ENCODE measurements around the gene JAZF1. TPM values are rescaled to one million over a fixed set of nuclear protein-coding genes. Genes with fewer than 3 reads are reported as not detected.

JAZF1 gene
- total and polyA plus RNA-seq, 10 of the 15 experiments (the other 5 are each of a cell fraction or from before 2014, with no cell fraction given), result 0.04 to 0.82 (median 0.15) TPM; not detected in 3

GRCh38 chr7:28138837-28139236 is 41.8 kb downstream of the JAZF1 start:
- H3K36me3 ChIP-seq (ENCODE audit: control insufficient read depth in 2 of 2, insufficient read depth in 2 of 2, low read length in 1 of 2), result no peaks in the 10 kb centered on the region
- H3K27ac ChIP-seq (ENCODE audit: control insufficient read depth, insufficient read depth), result no peak overlapping the region
- no peaks in the 10 kb centered on the region for H3K9me3 ChIP-seq (replicated peaks; ENCODE audit: control insufficient read depth, insufficient read depth, low read length)
- no peaks in the 10 kb centered on the region for H3K4me1 ChIP-seq (ENCODE audit: control insufficient read depth, insufficient read depth, low read length)
- H3K4me2 ChIP-seq (ENCODE audit: control insufficient read depth, insufficient read depth), result no peak overlapping the region
- ChIA-PET POLR2A (no interaction called here), SMC1A (ENCODE audit: uncharacterized antibody, unreplicated experiment) (no interaction called here), CTCF (interaction anchor here (1.1 kb wide), 1 partner anchor 15 kb away, joined by 3 read pairs; no protein-coding TSS in a partner anchor), RAD21 (ENCODE audit: unreplicated experiment) (no interaction called here)
- in situ Hi-C loops (cut with MboI), result no loop called here
- peaks cover 2% of the 10 kb centered on the region; the same call in 1 of the 2 replicates for H4K20me1 ChIP-seq (ENCODE audit: control insufficient read depth, insufficient read depth)
- BruUV-seq (replicated peaks), result no TSS peak
- WGBS (ENCODE audit: insufficient coverage, insufficient replicate concordance, low lambda C conversion rate, missing lambda C conversion rate), result 12% methylated on average over 2 of the region's 2 CpGs
- intact Hi-C loops (cut with micrococcal nuclease; ENCODE audit: unreplicated experiment), result no loop called here
- H3K79me2 ChIP-seq (ENCODE audit: control insufficient read depth, insufficient read depth, low read length), result no peaks in the 10 kb centered on the region
- H3K9ac ChIP-seq (ENCODE audit: control insufficient read depth, insufficient read depth, low read length), result no peak overlapping the region
- H3K4me3 ChIP-seq, result no peak overlapping the region
- DNase-seq (ENCODE audit: low read depth, low spot score) (no peak), FAIRE-seq (no peak), ATAC-seq (no peak)
- H3K27me3 ChIP-seq (replicated peaks in 1 of 2; ENCODE audit: control insufficient read depth in 2 of 2, insufficient read depth in 2 of 2, low read length in 1 of 2), result peaks cover 9 to 11% of the 10 kb centered on the region in 2 experiments
- H2AFZ ChIP-seq (ENCODE audit: control insufficient read depth, low read depth, low read length), result no peak overlapping the region
- TF ChIP-seq YY1 (IDR thresholded peaks at IDR 0.05; ENCODE audit: low read depth, low read length), result no peak
- TF ChIP-seq, protein P1, sequence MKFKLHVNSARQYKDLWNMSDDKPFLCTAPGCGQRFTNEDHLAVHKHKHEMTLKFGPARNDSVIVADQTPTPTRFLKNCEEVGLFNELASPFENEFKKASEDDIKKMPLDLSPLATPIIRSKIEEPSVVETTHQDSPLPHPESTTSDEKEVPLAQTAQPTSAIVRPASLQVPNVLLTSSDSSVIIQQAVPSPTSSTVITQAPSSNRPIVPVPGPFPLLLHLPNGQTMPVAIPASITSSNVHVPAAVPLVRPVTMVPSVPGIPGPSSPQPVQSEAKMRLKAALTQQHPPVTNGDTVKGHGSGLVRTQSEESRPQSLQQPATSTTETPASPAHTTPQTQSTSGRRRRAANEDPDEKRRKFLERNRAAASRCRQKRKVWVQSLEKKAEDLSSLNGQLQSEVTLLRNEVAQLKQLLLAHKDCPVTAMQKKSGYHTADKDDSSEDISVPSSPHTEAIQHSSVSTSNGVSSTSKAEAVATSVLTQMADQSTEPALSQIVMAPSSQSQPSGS (IDR thresholded peaks at IDR 0.05; ENCODE audit: low read length), result no peak
- TF ChIP-seq HDGF (IDR thresholded peaks at IDR 0.05), result no peak
- no peak for TF ChIP-seq SREBF2 (IDR thresholded peaks at IDR 0.05; ENCODE audit: low read length)
- TF ChIP-seq ESRRA (IDR thresholded peaks at IDR 0.05; ENCODE audit: low read length), result no peak
- no peak for TF ChIP-seq SREBF1 (IDR thresholded peaks at IDR 0.05; ENCODE audit: low read length)
- TF ChIP-seq, protein P2, sequence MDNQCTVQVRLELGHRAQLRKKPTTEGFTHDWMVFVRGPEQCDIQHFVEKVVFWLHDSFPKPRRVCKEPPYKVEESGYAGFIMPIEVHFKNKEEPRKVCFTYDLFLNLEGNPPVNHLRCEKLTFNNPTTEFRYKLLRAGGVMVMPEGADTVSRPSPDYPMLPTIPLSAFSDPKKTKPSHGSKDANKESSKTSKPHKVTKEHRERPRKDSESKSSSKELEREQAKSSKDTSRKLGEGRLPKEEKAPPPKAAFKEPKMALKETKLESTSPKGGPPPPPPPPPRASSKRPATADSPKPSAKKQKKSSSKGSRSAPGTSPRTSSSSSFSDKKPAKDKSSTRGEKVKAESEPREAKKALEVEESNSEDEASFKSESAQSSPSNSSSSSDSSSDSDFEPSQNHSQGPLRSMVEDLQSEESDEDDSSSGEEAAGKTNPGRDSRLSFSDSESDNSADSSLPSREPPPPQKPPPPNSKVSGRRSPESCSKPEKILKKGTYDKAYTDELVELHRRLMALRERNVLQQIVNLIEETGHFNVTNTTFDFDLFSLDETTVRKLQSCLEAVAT (IDR thresholded peaks at IDR 0.05), result no peak
- no peak for TF ChIP-seq EED (IDR thresholded peaks at IDR 0.05; ENCODE audit: low read depth)
- no peak for TF ChIP-seq CEBPB (IDR thresholded peaks at IDR 0.05; ENCODE audit: borderline replicate concordance in 1 of 2, low read depth in 2 of 2, low read length in 2 of 2)
- TF ChIP-seq FOXK2 (IDR thresholded peaks at IDR 0.05), result no peak
- TF ChIP-seq TARDBP (IDR thresholded peaks at IDR 0.05; ENCODE audit: borderline replicate concordance), result no peak
- TF ChIP-seq STAT1 (conservative IDR thresholded peaks at IDR 0.05), result no peak
